GM18909 (cell line): ENCODE results near the gene PXYLP1.
A peak's percentile ranks its signal among the peaks of the same experiment; 100 is the strongest.

Experiments used
- ATAC-seq: cut with Tn5 transposase; IDR thresholded peaks from one replicate; pipeline ENCODE4 v1.9.1; 2021; ENCODE audit warnings: mild to moderate bottlenecking; ENCODE audit not compliant: unreplicated experiment, poor library complexity

The PXYLP1 gene

DNA sequence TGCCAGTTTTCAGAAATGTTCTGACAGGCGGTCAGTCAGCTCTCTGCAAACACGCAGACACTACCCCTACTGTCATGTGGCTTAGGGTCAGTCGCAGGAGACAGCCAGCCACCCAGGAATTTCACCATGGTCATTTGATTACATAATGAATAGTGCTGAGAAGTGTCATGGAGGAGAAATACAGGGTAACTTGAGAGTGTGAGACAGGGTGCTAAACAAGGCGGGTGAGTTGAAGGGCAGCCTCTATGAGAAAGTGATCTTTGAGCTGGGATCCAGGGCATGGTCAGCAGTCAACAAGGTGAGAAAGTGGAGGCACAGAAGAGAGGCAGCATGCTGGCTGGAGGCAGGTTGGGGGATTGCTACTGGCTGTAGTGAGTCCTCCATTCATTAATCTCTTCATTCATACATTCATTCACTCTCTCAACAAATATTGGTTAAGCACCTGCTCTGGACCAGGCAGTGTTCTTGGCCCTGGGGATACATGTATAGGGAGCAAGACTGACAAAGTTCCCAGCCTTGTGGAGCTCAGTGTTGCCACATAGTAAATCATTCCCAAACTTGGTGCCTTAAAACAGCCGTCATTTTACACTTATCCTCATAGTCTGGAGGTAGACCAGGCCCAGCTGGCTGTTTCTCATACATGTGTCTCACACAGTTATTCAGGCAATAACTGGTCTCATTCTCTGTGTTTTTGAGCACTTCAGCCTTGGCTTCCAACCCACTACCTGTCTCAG is 14.8 kb downstream of the PXYLP1 start:
- ATAC-seq, result no peak

GRCh38 chr3:141246958-141247301 is 15.3 kb downstream of the PXYLP1 start:
- ATAC-seq, result no peak

DNA sequence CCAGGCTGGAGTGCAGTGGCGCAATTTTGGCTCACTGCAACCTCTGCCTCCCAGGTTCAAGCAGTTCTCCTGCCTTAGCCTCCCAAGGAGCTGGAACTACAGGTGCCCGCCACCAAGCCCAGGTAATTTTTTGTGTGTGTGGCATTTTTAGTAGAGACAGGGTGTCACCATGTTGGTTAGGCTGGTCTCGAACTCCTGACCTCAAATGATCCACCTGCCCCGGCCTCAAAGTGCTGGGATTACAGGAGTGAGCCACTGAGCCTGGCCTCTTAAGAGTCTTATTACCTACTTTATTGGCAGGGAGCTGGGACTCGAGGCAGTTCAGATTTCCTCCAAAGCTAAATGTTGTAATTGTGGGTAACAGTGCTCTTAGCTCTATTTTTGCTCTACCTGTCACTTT is 16.4 kb downstream of the PXYLP1 start:
- ATAC-seq, result no peak

- no peak for ATAC-seq
Observed at GRCh38 chr3:141249041-141249440, 17.4 kb downstream of the PXYLP1 start.

DNA sequence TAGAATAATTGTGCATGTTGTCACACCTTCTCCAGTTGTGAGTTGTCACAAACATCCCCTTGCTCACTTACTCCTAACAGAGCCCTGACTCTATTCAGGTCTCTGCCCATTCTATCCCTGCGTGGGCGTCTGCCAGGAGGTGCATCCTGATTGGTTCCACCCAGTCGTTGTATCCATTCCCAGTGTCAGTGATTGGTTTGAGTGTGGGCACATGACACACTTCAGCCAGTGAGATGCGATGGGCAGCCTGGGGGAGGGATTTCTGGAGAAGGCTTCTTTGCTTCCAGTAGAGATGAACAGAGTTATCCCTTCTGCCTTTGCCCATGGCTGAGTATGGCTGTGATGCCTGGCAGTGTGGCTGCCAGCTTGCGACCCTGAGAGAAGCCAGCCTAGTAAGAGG is 18.7 kb downstream of the PXYLP1 start:
- no peak for ATAC-seq

DNA sequence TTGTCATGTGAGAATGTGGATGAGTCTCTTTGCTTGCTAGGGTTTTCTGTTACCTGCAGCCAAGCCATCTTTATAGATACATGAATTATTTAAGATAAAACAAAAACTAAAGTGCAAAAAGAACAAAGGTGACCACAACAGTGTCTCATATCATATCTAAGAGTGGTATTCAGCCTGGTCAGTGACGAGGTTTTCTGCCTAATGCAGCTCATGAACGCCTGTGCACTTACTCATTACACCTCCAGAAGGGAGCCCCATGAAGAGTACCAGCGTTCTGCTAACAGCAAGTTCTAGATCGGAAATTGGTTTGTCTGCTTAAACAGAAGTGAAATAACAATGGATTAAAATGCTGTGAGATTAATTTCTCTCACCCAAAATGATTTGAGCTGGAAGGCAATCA is 19.2 kb downstream of the PXYLP1 start:
- no peak for ATAC-seq

- ATAC-seq, result no peak
Observed at GRCh38 chr3:141253326-141253725, 21.7 kb downstream of the PXYLP1 start.

GRCh38 chr3:141253811-141254210 is 22.2 kb downstream of the PXYLP1 start:
- ATAC-seq, result no peak

- no peak for ATAC-seq
Observed at GRCh38 chr3:141255137-141255845, 23.7 kb downstream of the PXYLP1 start.

DNA sequence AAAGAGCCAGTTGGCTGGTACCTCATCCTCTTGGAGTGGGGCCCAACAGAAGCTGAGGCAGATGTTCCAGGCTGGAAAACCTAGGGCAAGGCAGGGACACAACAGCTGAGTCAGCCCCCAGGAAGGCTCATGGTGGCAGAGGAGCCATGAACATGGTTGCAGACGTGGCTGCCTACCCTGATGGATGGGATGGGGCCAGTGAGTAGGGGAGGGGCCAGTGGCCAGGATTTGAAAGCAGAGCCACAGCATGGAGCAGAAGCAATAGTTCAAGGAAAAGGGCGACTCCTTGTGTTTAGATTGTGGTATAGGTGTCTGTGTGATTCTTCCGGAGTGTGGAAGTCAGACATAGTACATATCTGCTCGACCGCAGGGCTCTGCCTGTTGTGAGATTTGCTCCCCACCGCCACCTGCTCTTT is 24.2 kb downstream of the PXYLP1 start:
- ATAC-seq, result no peak

GRCh38 chr3:141256820-141257219 is 25.2 kb downstream of the PXYLP1 start:
- no peak for ATAC-seq

DNA sequence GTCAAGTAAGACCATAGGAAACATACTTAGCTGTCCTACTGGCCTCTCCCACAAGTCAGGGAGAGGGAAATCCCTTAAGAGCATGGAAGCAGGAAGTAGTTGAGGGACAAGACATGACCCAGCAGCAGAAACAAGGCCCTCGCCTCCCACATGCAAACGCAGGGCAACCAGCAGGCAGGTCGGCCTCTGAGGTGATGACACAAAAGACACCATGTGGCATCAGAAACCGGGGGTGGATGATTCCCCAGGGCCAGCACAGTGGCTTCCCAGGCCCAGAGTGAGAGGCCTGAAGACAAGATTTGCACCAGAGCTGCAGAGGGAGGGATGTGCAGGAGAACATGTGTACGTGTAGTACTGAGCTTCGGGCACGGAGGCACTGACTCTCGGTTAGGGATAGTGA is 26.3 kb downstream of the PXYLP1 start:
- ATAC-seq, result no peak

DNA sequence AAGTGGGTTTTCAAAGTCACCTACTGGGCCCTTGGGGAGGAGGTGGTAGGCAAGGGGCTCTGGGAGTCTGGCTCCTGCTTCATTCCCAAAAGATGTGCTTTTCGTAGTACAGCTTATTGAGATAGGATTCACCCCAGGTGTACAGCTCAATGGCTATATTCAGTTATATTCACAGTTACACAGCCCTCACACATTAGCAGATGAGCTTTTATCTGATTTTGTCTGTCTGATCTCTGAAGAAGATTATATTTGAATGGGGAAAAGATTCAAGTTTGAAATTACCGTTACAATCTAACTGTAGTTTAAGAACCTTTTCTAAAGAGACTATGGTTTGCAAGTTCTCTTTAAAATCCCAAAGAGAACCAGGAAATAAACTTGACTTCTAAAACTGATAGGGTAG is 27.3 kb downstream of the PXYLP1 start:
- no peak for ATAC-seq

GRCh38 chr3:141259821-141260629 is 28.4 kb downstream of the PXYLP1 start:
- no peak for ATAC-seq

- no peak for ATAC-seq
Observed at GRCh38 chr3:141260630-141260927, 29.0 kb downstream of the PXYLP1 start.

DNA sequence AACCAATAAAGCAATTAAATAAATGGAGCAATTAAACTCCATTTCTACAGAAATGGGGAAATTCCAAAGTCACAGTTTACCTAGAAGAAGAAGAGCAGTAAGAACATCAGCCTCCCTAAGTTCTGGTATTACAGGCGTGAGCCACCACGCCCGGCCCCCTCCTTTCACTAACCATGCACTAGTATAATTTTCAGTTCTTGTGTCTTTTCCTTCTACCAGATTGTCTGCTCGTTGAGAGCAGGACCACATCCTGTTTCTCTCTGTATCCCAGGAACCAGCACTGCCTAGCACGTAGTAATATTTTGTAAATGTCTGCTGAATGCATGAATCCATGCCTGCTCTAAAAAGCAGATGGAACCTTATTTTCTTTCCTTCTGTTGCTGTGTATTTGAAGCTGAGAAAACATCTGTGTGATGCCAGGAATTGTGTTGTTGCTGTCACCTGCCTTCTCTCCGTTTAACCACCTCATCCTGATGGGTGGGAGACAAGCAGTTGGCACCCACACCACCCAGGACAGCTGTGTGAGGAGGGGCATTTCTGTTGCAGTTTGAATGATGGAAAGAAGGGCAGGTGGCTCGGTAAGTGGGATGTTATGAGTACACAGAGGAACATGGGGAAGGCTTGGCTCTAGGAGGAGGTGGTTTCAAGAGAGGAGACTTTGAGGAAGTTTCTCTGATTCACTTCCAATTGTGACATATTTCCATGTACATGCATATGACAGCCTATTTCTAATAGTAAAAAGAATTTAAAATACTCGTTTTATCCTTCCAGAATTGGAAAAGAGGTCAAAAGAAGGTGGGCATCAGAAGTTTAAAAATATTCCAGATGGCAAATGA is 30.1 kb downstream of the PXYLP1 start:
- no peak for ATAC-seq

- no peak for ATAC-seq
Observed at GRCh38 chr3:141262308-141262705, 30.7 kb downstream of the PXYLP1 start.

- no peak for ATAC-seq
Observed at GRCh38 chr3:141266186-141266585, 34.6 kb downstream of the PXYLP1 start.

- peak; percentile 83 for ATAC-seq
Observed at GRCh38 chr3:141266797-141267555, 35.4 kb downstream of the PXYLP1 start.

GRCh38 chr3:141267629-141268028 is 36.0 kb downstream of the PXYLP1 start:
- no peak for ATAC-seq
